Calu3 (cell line): Measurements from ENCODE around the gene MYH9. TPM values are rescaled to one million over a fixed set of nuclear protein-coding genes. Genes with fewer than 3 reads are reported as not detected.

Source experiments
- BruUV-seq: library from RNA; stranded (reverse); fragments of 400-500 nt; replicated peaks from 2 replicates; lab custom pipeline; 2021; lab: Mats Ljungman, UMichigan
- CTCF ChIA-PET: fragments of 300-600 bp; sonication (Branson Sonifier 250); formaldehyde crosslinking; loops from one replicate; lab custom pipeline; 2022; ENCODE audit warnings: antibody characterized with exemption; lab: Charles Lee
- DNase-seq: peaks from one replicate; pipeline ENCODE4 v3.0.0; 2022
- H3K27ac Mint-ChIP-seq: one replicate; pipeline ENCODE4 v1.8.0; 2022; ENCODE audit warnings: mixed read lengths; ENCODE audit not compliant: unreplicated experiment
- H3K27me3 Mint-ChIP-seq: one replicate; pipeline ENCODE4 v1.8.0; 2022; ENCODE audit warnings: mixed read lengths; ENCODE audit not compliant: unreplicated experiment
- H3K36me3 Mint-ChIP-seq: one replicate; pipeline ENCODE4 v1.8.0; 2022; ENCODE audit warnings: mild to moderate bottlenecking, moderate library complexity, mixed read lengths; ENCODE audit not compliant: insufficient read depth, unreplicated experiment
- H3K4me1 Mint-ChIP-seq: one replicate; pipeline ENCODE4 v1.8.0; 2022; ENCODE audit warnings: mild to moderate bottlenecking, low read depth, mixed read lengths; ENCODE audit not compliant: unreplicated experiment
- H3K4me3 Mint-ChIP-seq: one replicate; pipeline ENCODE4 v1.8.0; 2022; ENCODE audit warnings: mild to moderate bottlenecking, low read depth, moderate library complexity, mixed read lengths; ENCODE audit not compliant: unreplicated experiment
- H3K9me3 Mint-ChIP-seq: one replicate; pipeline ENCODE4 v1.8.0; 2022; ENCODE audit warnings: low read depth, mixed read lengths; ENCODE audit not compliant: unreplicated experiment
- intact Hi-C: fragments of 100-400 bp; cut with micrococcal nuclease; formaldehyde crosslinking; loops from one replicate; pipeline ENCODE4 v1.10.0; 2022; ENCODE audit not compliant: unreplicated experiment
- total RNA-seq: library from RNA; stranded (reverse); gene quantifications from 2 replicates; pipeline ENCODE4 v1.2.3, GENCODE V29; 2022
- TF ChIP-seq, protein P1 (sequence below): fragments of 200-600 bp; IDR thresholded peaks from one replicate; pipeline ENCODE4 v1.8.0; 2022; ENCODE audit warnings: antibody characterized with exemption; ENCODE audit not compliant: unreplicated experiment

Gene MYH9
- total RNA-seq, 1 experiment from 2014 or later, result 606 TPM

DNA sequence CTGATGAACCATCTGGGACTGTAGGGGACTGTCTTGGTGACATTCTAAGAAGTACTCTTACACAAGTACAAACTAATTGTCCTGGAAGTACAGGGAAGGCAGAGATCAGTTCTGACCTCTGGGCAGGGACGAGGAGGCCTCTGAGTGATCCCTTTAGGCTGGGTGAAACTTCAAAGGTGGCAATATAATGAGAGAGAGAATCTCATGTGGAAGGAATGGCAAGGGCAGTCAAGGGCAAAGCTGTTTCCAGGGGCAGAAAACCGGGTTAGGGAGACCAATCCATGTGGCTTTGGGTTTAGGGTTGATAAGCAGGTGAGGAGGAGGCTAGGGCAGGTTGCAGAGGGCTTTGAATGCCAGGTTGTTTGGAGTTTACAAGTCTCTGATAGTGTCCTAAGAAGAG lies 21.3 kb upstream of the MYH9 start:
- CTCF ChIA-PET, result interaction anchor here (0.6 kb wide), 1 partner anchor 49 kb away, joined by 6 read pairs; no protein-coding TSS in a partner anchor
- Mint-ChIP-seq H3K27me3 (no peaks in the 10 kb centered on the region), H3K27ac (peak overlapping the region; percentile 74), H3K4me3 (peak overlapping the region; percentile 85), H3K9me3 (no peaks in the 10 kb centered on the region), H3K36me3 (peaks cover 14% of the 10 kb centered on the region), H3K4me1 (peaks cover 29% of the 10 kb centered on the region)
- no TSS peak for BruUV-seq
- TF ChIP-seq, protein P1, sequence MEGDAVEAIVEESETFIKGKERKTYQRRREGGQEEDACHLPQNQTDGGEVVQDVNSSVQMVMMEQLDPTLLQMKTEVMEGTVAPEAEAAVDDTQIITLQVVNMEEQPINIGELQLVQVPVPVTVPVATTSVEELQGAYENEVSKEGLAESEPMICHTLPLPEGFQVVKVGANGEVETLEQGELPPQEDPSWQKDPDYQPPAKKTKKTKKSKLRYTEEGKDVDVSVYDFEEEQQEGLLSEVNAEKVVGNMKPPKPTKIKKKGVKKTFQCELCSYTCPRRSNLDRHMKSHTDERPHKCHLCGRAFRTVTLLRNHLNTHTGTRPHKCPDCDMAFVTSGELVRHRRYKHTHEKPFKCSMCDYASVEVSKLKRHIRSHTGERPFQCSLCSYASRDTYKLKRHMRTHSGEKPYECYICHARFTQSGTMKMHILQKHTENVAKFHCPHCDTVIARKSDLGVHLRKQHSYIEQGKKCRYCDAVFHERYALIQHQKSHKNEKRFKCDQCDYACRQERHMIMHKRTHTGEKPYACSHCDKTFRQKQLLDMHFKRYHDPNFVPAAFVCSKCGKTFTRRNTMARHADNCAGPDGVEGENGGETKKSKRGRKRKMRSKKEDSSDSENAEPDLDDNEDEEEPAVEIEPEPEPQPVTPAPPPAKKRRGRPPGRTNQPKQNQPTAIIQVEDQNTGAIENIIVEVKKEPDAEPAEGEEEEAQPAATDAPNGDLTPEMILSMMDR, result no peak
- intact Hi-C loops, result no loop called here
- no peak for DNase-seq

DNA sequence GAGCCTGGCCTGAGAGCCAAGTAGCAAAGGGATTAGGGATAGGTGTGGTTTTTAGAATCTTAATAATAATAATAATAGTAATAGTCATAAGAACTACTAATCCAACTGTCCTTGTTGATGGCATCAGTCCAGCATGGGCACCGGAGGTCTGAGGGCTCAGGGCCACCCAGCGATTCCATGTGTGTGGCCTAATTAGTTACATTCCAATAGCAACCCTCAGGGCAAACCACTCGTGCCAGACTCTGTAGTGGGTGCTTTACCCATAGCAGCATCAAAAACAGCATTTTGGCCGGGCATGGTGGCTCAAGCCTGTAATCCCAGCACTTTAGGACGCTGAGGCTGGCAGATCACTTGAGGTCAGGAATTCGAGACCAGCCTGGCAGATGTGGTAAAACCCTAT lies 19.0 kb upstream of the MYH9 start:
- no peaks in the 10 kb centered on the region for H3K9me3 Mint-ChIP-seq
- peaks cover 14% of the 10 kb centered on the region for H3K36me3 Mint-ChIP-seq
- H3K27ac Mint-ChIP-seq, result no peak overlapping the region
- H3K27me3 Mint-ChIP-seq, result no peaks in the 10 kb centered on the region
- TF ChIP-seq, protein P1, result no peak
- intact Hi-C loops, result no loop called here
- DNase-seq, result no peak
- H3K4me1 Mint-ChIP-seq, result peaks cover 22% of the 10 kb centered on the region
- no TSS peak for BruUV-seq
- CTCF ChIA-PET, result interaction anchor here (0.9 kb wide), 1 partner anchor 10 kb away, joined by 3 read pairs; no protein-coding TSS in a partner anchor
- H3K4me3 Mint-ChIP-seq, result no peak overlapping the region

DNA sequence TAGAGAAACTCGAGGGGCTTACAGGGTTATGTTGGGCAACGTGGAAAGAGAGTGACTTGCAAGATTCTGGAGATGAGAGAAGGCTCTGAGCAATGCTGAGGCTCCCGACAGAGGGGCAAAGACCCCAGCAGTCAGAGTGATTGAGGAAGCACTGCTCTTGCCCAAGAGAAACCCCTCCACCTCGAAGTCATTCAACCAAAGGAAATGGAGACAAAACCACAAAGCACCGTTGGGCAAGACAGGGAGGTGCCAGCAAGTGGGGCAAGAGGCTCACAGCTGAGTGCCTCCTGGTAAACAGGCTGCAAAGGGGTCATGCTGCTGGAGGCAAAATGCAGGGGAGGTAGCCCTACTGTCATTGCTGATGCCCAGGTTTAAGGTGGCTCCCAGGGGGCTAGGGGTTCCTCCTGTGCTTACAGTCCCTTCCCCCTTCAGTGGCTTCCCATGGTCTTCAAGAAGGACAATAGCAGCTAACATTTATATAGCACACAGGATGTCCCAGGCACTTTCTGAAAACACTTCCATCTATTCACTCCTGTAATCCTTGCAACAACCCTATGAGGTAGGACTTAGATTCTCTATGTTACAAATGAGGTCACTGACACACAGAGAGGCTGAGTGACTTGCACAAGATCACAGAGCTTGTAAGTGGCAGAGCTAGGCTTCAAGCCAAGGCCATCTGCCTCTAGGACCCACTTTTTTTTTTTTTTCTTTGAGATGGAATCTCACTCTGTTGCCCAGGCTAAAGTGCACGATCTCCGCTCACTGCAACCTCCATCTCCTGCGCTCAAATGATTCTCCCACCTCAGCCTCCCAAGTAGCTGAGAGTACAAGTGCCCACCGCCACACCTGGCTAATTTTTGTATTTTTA lies 18.1 kb upstream of the MYH9 start:
- CTCF ChIA-PET, result interaction anchor here (0.9 to 1.8 kb wide), 2 partner anchors 11 to 65 kb away, joined by 3 to 6 read pairs; no protein-coding TSS in a partner anchor
- H3K4me1 Mint-ChIP-seq, result peaks cover 22% of the 10 kb centered on the region
- BruUV-seq, result no TSS peak
- peak; percentile 40 for DNase-seq
- H3K36me3 Mint-ChIP-seq, result peaks cover 14% of the 10 kb centered on the region
- TF ChIP-seq, protein P1, result no peak
- intact Hi-C loops, result no loop called here
- H3K9me3 Mint-ChIP-seq, result no peaks in the 10 kb centered on the region
- H3K27ac Mint-ChIP-seq, result no peak overlapping the region
- H3K4me3 Mint-ChIP-seq, result no peak overlapping the region
- no peaks in the 10 kb centered on the region for H3K27me3 Mint-ChIP-seq

DNA sequence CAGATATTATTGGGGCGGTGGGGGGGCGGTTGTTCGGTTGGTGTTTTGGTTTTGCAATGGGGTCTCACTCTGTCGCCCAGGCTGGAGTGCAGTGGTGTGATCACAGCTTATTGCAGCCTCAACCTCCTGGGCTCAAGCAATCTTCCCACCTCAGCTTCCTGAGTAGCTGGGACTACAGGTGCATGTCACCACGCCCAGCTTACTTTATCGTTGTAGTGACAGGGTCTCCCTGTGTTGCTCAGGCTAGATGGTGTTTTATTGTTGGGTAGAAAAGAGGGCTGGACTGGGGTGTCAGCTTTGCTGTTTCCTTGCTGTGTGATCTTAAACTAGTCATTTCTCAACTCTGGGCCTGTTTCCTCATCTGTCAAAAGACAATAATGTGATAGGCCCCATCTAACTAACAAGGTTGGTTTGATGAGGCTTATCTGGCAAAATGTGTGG lies 17.5 kb upstream of the MYH9 start:
- Mint-ChIP-seq H3K4me1 (peaks cover 22% of the 10 kb centered on the region), H3K36me3 (peaks cover 10% of the 10 kb centered on the region), H3K27me3 (no peaks in the 10 kb centered on the region), H3K9me3 (no peaks in the 10 kb centered on the region), H3K4me3 (no peak overlapping the region), H3K27ac (no peak overlapping the region)
- intact Hi-C loops, result no loop called here
- no TSS peak for BruUV-seq
- CTCF ChIA-PET, result interaction anchor here (1.8 kb wide), 1 partner anchor 65 kb away, joined by 6 read pairs; no protein-coding TSS in a partner anchor
- TF ChIP-seq, protein P1, result no peak
- no peak for DNase-seq
